Body of pancreas (tissue), 4 donors: ENCODE measurements around the gene UBE2D2. TPM values are rescaled to one million over a fixed set of nuclear protein-coding genes. Genes with fewer than 3 reads are reported as not detected.

Experiments used
- ATAC-seq: fragments of 150-250 bp; one replicate; pipeline ENCODE4 v1.9.1; 2016
- DNase-seq, 4 donors: peaks; one replicate each; pipeline ENCODE4 v3.0.0-alpha.2; 2019
- H3K27ac ChIP-seq, 4 donors: fragments of 200-600 bp; sonication (generic); 1 replicate in 3 of 4; 2 replicates in 1 of 4; pipeline versions ENCODE4 v1.5.1 to v1.6.1; 2016 to 2019; ENCODE audit warnings: mild to moderate bottlenecking in 1 of 4, mixed read lengths in 1 of 4, moderate library complexity in 1 of 4
- H3K27me3 ChIP-seq, 2 donors: fragments of 200-600 bp; sonication (generic); one replicate each; pipeline ENCODE4 v1.6.0; 2016; ENCODE audit warnings: mild to moderate bottlenecking in 1 of 2
- H3K36me3 ChIP-seq, 2 donors: fragments of 200-600 bp; sonication (generic); replicated peaks in 1 of 2; 2 replicates each; pipeline ENCODE4 v1.5.1; 2016; ENCODE audit warnings: low read depth in 2 of 2; ENCODE audit not compliant: insufficient read depth in 1 of 2
- H3K4me1 ChIP-seq: fragments of 200-600 bp; sonication (generic); one replicate; pipeline ENCODE4 v1.6.0; 2016
- H3K4me3 ChIP-seq, 2 donors: fragments of 200-600 bp; sonication (generic); 1 replicate in 1 of 2; 2 replicates in 1 of 2; pipeline ENCODE4 v1.5.1; 2016 to 2019
- H3K9me3 ChIP-seq, 3 donors: fragments of 200-600 bp; sonication (generic); 1 replicate in 2 of 3; 2 replicates in 1 of 3; pipeline ENCODE4 v1.5.1; 2016
- POLR2A ChIP-seq, 3 donors: fragments of 450-650 bp; IDR thresholded peaks; one replicate each; pipeline ENCODE4 v1.6.1; 2016; ENCODE audit warnings: antibody characterized with exemption in 3 of 3, mild to moderate bottlenecking in 2 of 3
- WGBS, 2 donors: methylation state at CpG; one replicate each; pipeline ENCODE4 v1.1.5; 2017; 5-methylcytosine and 5-hydroxymethylcytosine counted together
- intact Hi-C: fragments of 100-400 bp; cut with DNase I; formaldehyde crosslinking; loops from one replicate; pipeline ENCODE4 v1.15.1; 2023
- total RNA-seq, 2 donors: library from RNA; depleted of rRNA; stranded (reverse); fragments of >200 nt; gene quantifications; one replicate each; pipeline ENCODE4 v1.1.0, GENCODE V29; 2016
- TF ChIP-seq, protein P1 (sequence below), 7 experiments: fragments of 450-650 bp in 4 of 7; fragments of 200-600 bp in 3 of 7; sonication (generic) in 3 of 7; IDR thresholded peaks; one replicate each; pipeline ENCODE4 v1.5.1; 2016 to 2019; ENCODE audit warnings: antibody characterized with exemption in 7 of 7

Gene UBE2D2
- total RNA-seq, 2 donors from 2014 or later: 38.9 to 102 TPM

DNA sequence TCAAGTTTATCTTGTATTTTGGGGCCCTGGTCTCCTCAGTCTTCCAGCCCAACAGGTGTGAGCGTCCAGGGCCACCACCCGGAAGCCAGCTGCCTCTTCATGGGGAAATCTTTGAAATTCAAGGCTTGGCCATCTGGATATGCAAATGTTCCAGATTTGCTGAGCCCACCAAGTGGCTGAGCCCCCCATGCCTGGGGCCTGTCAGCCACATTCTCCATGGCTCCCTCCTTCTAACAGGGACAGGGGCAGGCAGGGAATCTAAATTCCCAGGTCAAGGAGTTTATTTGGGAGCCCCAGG, 72.8 kb downstream of the UBE2D2 start:
- TF ChIP-seq, protein P1, sequence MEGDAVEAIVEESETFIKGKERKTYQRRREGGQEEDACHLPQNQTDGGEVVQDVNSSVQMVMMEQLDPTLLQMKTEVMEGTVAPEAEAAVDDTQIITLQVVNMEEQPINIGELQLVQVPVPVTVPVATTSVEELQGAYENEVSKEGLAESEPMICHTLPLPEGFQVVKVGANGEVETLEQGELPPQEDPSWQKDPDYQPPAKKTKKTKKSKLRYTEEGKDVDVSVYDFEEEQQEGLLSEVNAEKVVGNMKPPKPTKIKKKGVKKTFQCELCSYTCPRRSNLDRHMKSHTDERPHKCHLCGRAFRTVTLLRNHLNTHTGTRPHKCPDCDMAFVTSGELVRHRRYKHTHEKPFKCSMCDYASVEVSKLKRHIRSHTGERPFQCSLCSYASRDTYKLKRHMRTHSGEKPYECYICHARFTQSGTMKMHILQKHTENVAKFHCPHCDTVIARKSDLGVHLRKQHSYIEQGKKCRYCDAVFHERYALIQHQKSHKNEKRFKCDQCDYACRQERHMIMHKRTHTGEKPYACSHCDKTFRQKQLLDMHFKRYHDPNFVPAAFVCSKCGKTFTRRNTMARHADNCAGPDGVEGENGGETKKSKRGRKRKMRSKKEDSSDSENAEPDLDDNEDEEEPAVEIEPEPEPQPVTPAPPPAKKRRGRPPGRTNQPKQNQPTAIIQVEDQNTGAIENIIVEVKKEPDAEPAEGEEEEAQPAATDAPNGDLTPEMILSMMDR (IDR thresholded peaks at IDR 0.05): no peak
- TF ChIP-seq POLR2A (IDR thresholded peaks at IDR 0.05): no peak

DNA sequence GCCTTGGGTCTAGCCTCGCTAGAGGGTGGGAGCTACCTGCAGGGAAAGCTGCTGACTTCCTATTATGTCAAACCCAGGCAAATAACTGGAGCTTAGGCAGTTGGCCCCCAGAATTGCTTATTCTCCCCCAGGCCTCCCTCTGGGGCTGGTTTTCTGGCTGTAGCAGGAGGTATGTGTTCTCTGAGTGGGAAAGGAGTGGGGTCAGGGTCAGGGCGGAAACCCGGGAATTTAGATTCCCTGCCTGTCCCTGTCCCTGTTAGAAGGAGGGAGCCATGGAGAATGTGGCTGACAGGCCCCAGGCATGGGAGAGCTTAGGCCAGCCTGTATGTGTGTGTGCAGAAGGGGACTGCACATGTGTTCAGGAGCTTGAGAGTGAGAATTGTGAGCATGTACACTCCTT, 73.4 kb downstream of the UBE2D2 start:
- DNase-seq: no peak

More for the DNA sequence above, 72.8 kb downstream of the UBE2D2 start:
- Histone ChIP-seq H3K9me3 (no peaks in the 10 kb centered on the region), H3K36me3 (no peaks in the 10 kb centered on the region), H3K27me3 (no peaks in the 10 kb centered on the region), H3K27ac (no peak overlapping the region), H3K4me1 (peaks cover 40% of the 10 kb centered on the region), H3K4me3 (no peak overlapping the region)
- ATAC-seq: no peak
- DNase-seq: no peak
- 50 to 59% methylated on average over 2 of the region's 2 CpGs for WGBS, 2 donors
- intact Hi-C loops: loop anchor here (5.0 to 10.0 kb wide), 2 partner anchors 51 to 133 kb away; no protein-coding TSS in a partner anchor

DNA sequence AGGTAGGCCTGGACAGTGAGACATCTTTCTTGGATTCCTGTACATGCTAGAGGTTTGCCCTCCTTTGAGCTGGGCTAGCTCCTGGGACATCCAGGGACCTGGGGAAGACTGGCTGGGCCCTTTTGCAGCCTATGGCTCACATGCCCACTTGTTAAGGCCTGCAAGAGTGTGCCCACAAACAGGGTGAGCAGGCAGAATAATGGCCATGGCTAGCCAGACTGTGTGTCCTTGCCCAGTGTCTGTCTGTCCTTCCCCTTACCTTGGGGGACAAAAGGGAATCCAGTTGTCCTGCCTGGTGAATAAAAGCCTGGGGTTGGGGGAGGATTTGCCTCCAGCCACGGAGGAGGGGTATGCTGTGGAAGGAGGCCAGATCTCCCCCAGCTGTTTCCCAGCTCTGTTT, 74.1 kb downstream of the UBE2D2 start:
- Histone ChIP-seq H3K9me3 (no peaks in the 10 kb centered on the region), H3K27ac (peak overlapping the region in 3 of 4 donors; percentile 91 to 98 (median 98)), H3K36me3 (no peaks in the 10 kb centered on the region), H3K4me1 (peaks cover 52% of the 10 kb centered on the region), H3K4me3 (no peak overlapping the region), H3K27me3 (no peaks in the 10 kb centered on the region)
- no peak for ATAC-seq
- TF ChIP-seq, protein P1 (IDR thresholded peaks at IDR 0.05): no peak
- no peak for TF ChIP-seq POLR2A (IDR thresholded peaks at IDR 0.05)
- DNase-seq: no peak
- intact Hi-C loops: loop anchor here (10.0 kb wide), 1 partner anchor 50 kb away; no protein-coding TSS in a partner anchor
- WGBS, 2 donors: 28 to 45% methylated on average over 1 of the region's 1 CpG

More for the DNA sequence above, 73.4 kb downstream of the UBE2D2 start:
- Histone ChIP-seq H3K27me3 (no peaks in the 10 kb centered on the region), H3K4me3 (no peak overlapping the region), H3K36me3 (no peaks in the 10 kb centered on the region), H3K27ac (no peak overlapping the region), H3K4me1 (peaks cover 45% of the 10 kb centered on the region), H3K9me3 (no peaks in the 10 kb centered on the region)
- no peak for TF ChIP-seq POLR2A (IDR thresholded peaks at IDR 0.05)
- TF ChIP-seq, protein P1 (IDR thresholded peaks at IDR 0.05): no peak
- WGBS, 2 donors: 76 to 100% methylated on average over 1 to 3 of the region's 3 CpGs
- no peak for ATAC-seq
- intact Hi-C loops: loop anchor here (5.0 to 10.0 kb wide), 2 partner anchors 50 to 133 kb away; no protein-coding TSS in a partner anchor

DNA sequence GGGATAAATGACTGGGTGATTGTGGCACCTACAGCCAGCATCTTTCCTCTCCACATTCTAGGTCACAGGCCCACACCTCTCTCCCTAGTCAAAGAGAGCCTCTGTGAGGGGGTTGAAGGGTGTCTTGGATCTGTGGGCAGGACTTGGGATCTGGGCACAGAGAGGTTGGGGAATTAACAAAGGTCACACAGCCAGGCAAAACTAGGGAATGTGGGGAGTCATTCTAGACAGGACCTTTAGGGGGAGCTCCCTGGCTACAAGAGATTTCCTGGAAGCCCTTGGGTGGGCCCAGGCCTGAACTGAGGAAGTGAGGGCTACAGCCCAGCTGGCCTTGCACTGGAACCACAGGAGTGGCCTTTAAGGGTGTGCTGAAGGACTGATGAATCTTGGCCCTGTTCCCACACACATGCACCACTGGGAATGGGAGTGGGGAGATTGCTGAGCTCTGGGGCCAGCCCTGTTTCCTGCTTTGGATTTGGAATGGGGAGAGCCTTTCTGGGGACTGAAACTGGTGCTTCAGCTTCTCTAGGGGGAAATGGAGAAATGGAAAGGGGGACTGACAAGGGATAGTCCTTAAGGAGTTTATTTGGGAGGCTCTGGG, 74.6 kb downstream of the UBE2D2 start:
- peak overlapping the region; percentile 91 to 98 (median 98) for H3K27ac ChIP-seq
- DNase-seq: peak; percentile 70 to 90 (median 84)
- peaks cover 55% of the 10 kb centered on the region for H3K4me1 ChIP-seq
- peak; percentile 9 for ATAC-seq
- no peak overlapping the region for H3K4me3 ChIP-seq
- H3K9me3 ChIP-seq: no peaks in the 10 kb centered on the region
- H3K36me3 ChIP-seq: no peaks in the 10 kb centered on the region
- no peak for TF ChIP-seq POLR2A (IDR thresholded peaks at IDR 0.05)
- TF ChIP-seq, protein P1 (IDR thresholded peaks at IDR 0.05): peak; percentile 28 to 78 (median 66)
- intact Hi-C loops: loop anchor here (10.0 kb wide), 1 partner anchor 49 kb away; no protein-coding TSS in a partner anchor
- H3K27me3 ChIP-seq: no peaks in the 10 kb centered on the region
